HG02852 (cell line): ENCODE data around the gene SCN5A.

Source experiments
- ATAC-seq: cut with Tn5 transposase; IDR thresholded peaks from one replicate; pipeline ENCODE4 v1.9.1; 2021; ENCODE audit warnings: mild to moderate bottlenecking, moderate library complexity; ENCODE audit not compliant: unreplicated experiment

The SCN5A gene

GRCh38 chr3:38648024-38648658 lies 1.3 kb downstream of the SCN5A start:
- ATAC-seq, result no peak

- ATAC-seq, result no peak
These were observed 2.1 kb downstream of the SCN5A start for GRCh38 chr3:38647217-38647970.

DNA sequence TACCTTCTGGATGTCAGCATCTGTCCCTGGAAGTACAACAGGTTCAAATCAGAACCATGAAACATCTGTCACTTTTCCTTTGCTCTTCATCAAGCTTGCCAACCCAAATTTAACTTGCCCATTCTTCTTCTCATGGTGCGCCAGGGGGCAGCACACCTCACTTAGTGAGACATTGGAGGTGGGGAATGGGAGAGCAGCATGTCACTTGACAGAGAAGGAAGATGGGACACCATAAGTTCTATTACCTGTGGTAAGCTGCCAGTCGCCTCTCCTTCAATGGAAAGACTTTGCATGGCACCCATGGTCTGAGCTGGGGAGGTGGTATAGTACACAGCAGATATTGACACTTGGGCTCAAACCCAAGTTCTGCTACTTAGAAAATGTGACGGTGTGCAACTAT lies 2.9 kb downstream of the SCN5A start:
- no peak for ATAC-seq

DNA sequence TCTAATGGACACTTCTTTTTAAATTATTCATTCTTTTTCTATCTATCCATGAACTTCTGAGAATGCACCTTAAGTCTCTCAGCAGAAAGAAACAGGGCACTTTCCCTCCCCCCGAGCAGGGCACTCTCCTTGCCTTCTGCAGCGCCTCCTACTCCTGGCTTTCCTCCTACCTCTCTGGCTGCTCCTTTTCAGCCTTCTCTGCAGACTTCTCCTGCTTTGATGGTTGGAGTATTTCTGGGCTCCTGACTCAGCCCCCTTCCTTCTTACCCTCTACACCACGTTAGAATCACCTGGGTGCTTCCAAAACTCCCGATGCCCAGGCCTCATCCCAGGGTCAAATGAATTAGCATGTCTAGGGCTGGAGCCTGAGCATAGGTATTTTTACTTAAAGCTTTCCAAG lies 3.4 kb downstream of the SCN5A start:
- no peak for ATAC-seq

- ATAC-seq, result no peak
These were observed 3.9 kb downstream of the SCN5A start for GRCh38 chr3:38645601-38646000.

- ATAC-seq, result no peak
These were observed 4.4 kb downstream of the SCN5A start for GRCh38 chr3:38645076-38645475.

DNA sequence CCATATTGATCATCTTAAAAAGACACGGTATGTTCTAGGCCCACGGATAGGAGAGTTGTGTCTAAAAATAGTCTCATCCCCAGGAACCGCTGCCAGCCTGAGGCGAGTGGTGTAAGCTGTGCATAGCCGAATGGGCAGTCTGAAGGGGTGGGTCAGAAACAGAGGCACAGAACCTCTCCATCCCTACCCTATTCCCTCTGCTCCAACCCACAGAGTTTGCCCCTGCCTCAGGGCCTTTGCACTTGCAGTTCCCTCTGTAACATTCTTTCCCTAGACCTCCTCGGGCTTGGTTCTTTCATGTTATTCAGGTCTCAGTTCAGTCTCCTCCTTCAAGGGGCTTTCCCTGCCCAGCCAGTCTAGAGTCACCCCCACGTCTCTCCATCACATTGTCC lies 4.8 kb downstream of the SCN5A start:
- ATAC-seq, result no peak

DNA sequence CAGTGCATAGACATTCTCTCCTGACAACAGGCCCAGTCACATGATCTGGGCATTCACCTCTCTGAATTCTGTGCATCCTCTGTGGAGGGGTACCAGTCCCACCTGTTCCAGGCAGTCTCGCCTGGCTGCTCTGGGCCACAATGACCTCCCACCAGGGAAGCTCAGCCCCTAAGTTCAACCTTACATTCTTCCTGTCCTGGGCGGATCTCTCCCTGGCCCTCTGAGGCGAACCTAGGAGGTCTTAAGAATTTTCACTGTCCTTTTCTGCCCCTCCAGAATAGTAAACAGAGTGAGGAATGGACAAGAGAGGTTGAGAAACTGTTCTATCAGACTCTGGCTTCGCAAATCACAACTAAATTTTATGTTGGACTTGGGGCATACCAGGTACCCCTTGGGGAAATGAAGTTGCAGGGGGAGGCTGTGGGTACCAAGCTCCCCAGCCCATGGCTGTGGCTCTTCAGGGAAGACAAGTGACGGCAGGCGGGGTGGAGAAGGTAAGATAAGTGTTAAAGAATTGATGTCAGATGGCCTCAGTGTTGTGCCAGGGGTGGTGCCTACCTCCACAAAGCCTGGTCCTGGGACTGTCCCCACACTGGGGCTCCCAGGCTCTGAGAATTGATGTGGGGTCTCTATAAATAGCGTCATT lies 5.3 kb downstream of the SCN5A start:
- no peak for ATAC-seq

- ATAC-seq, result no peak
These were observed 5.9 kb downstream of the SCN5A start for GRCh38 chr3:38643592-38643991.

- no peak for ATAC-seq
These were observed 6.4 kb downstream of the SCN5A start for GRCh38 chr3:38643090-38643489.

GRCh38 chr3:38641461-38642110 lies 7.9 kb downstream of the SCN5A start:
- no peak for ATAC-seq

- no peak for ATAC-seq
These were observed 8.6 kb downstream of the SCN5A start for GRCh38 chr3:38640661-38641452.

GRCh38 chr3:38638354-38638753 lies 11.1 kb downstream of the SCN5A start:
- ATAC-seq, result no peak

DNA sequence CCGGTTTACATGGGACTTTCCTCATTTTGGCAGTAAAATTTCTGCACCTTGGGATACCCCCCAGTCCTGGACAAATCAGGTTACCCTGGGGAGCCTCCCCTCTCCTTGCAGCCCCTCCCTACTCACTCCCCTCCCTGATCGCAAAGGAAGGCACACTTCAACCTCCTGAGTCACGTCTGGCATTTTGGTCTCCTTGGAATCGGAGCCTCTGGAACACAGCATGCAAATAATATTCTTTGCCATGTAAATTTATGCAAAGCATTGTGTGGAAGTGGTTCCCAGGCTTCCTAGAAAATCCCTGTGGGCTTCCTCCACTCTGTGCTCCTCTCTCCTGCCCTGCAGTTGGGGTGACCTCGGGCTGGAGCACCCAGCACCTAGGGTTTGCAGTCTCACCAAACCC lies 11.6 kb downstream of the SCN5A start:
- ATAC-seq, result no peak

- ATAC-seq, result no peak
These were observed 12.6 kb downstream of the SCN5A start for GRCh38 chr3:38636881-38637280.

- no peak for ATAC-seq
These were observed 13.0 kb downstream of the SCN5A start for GRCh38 chr3:38636464-38636863.

- ATAC-seq, result no peak
These were observed 15.4 kb downstream of the SCN5A start for GRCh38 chr3:38634111-38634510.

GRCh38 chr3:38632989-38633388 lies 16.5 kb downstream of the SCN5A start:
- ATAC-seq, result no peak

GRCh38 chr3:38630606-38631005 lies 18.9 kb downstream of the SCN5A start:
- no peak for ATAC-seq

DNA sequence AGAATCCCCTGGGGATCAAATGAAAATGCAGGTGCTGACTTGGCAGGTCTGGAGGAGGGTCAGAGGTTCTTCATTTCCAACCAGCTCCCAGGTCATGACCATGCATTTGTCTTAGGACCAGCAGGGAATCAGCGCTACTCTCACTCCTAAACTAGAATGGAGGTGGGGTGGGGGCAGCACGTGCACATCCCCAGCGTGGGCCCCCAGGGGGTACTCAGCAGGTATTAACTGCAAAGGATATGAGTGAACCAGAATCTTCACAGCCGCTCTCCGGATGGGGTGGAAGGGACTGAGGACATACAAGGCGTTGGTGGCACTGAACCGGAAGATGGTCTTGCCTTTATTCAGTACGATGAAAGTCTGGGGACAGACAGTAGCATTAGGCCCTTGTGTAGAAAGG lies 19.4 kb downstream of the SCN5A start:
- ATAC-seq, result no peak

DNA sequence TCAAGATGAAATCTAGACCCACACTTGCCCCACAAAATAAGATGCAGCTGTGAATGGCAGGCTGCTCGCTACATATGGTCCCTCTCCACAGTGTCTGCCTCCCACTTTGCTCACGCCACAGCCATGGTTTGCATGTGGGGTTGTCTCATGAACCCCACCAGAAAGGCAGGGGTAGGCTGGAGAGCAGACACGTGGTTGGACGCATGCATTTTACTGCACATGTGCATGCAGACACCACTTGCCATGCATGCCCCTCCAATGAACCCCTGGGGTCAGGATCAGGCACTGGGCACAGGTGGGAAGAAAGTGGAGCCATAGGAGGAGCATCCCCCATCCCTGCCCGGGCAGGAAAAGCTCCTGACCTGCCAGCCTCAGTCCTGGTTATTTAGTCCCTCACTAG lies 20.7 kb downstream of the SCN5A start:
- no peak for ATAC-seq
